KBM-7 (cell line): ENCODE data around the gene NRIP1.
"Not testable (repeated sequence)": the region's sequence is repeated elsewhere in the genome, so short reads cannot be mapped to it uniquely, and the experiment has no call there.

Experiments used
- DNase-seq: peaks from one replicate; pipeline ENCODE4 v3.0.0-alpha.2; 2015
- in situ Hi-C: fragments of 300-500 bp; cut with MboI; formaldehyde crosslinking; loops from 2 replicates; pipeline ENCODE4 v1.14.3; 2020; ENCODE audit warnings: low sequenced_read_pairs, low pct_unique_long_range_greater_than_20kb, mixed read lengths

NRIP1 gene

DNA sequence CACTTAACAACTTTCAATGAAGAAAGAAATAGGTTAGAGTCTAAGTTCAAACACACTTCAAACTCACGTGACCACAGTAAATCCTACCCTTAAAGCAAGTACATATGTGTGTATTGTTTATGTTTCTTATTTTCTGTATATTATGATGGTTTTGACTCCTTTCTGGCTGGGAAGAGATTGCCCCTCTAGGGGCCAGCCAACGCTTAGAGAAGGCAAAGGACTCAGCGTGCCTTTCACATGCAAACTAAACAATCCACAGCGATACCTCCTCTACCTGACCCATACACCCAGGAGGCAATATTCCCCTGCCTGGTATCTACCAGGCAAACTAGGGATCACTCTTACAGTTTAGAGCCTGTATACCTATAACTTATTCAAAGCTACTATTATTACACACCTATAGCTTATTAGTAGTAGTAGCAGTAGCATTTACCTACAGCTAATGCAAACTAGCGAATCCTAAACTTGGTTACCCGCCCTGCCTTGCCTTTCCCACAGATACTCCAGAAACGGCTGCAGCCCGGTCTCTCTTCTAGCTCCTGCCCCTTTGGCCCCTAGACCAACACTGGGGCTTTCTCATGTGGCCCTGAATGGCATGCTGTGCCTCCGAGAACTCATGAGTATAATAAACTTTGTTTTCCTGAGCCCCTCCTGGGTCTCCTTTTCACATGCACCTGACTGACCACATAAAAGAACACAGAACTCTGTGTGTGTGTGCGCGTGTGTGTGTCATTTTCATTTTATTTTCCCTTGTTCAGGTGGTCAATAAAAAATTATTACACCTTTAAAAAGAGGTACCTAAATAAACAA, 14.0 kb downstream of the NRIP1 start:
- in situ Hi-C loops: no loop called here
- DNase-seq: no peak

GRCh38 chr21:15045017-15045416, 19.8 kb downstream of the NRIP1 start:
- in situ Hi-C loops: no loop called here
- no peak for DNase-seq

DNA sequence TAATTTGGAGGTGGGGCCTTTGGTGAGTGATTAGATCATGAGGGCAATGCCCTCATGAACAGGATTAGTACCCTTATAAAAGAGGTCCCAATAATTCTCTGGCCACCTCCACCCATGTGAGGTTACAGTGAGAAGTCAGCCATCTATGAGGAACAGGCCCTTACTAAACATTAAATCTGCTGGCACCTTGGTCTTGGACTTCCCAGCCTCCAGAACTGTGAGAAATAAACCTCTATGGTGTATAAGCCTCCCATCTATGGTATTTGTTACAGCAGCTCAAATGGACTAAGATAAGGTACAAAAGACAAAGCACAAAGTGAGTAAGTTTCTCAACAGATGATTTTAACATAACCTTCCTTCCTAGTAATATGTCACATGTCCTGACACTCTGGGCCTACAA, 22.3 kb downstream of the NRIP1 start:
- in situ Hi-C loops: no loop called here
- no peak for DNase-seq

GRCh38 chr21:15039607-15040299, 25.0 kb downstream of the NRIP1 start:
- in situ Hi-C loops: no loop called here
- DNase-seq: no peak

- in situ Hi-C loops: no loop called here
- no peak for DNase-seq
Observed at GRCh38 chr21:15037900-15038293, 26.9 kb downstream of the NRIP1 start.

GRCh38 chr21:15037095-15037899, 27.5 kb downstream of the NRIP1 start:
- in situ Hi-C loops: no loop called here
- no peak for DNase-seq

- no peak for DNase-seq
- in situ Hi-C loops: no loop called here
Observed at GRCh38 chr21:15036189-15036588, 28.6 kb downstream of the NRIP1 start.

GRCh38 chr21:15034126-15034853, 30.5 kb downstream of the NRIP1 start:
- in situ Hi-C loops: no loop called here
- DNase-seq: no peak

GRCh38 chr21:15031790-15032357, 32.9 kb downstream of the NRIP1 start:
- in situ Hi-C loops: no loop called here

DNA sequence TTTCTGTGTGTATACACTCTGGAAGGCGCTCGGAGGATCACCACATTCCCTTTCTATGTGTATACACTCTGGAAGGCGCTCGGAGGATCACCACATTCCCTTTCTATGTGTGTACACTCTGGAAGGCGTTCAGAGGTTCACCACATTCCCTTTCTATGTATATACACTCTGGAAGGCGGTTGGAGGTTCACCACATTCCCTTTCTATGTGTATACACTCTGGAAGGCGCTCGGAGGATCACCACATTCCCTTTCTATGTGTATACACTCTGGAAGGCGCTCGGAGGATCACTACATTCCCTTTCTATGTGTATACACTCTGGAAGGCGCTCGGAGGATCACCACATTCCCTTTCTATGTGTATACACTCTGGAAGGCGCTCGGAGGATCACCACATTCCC, 33.4 kb downstream of the NRIP1 start:
- DNase-seq, in situ Hi-C loops: not testable (repeated sequence)

More at GRCh38 chr21:15031790-15032357, 32.9 kb downstream of the NRIP1 start:
- no peak for DNase-seq

DNA sequence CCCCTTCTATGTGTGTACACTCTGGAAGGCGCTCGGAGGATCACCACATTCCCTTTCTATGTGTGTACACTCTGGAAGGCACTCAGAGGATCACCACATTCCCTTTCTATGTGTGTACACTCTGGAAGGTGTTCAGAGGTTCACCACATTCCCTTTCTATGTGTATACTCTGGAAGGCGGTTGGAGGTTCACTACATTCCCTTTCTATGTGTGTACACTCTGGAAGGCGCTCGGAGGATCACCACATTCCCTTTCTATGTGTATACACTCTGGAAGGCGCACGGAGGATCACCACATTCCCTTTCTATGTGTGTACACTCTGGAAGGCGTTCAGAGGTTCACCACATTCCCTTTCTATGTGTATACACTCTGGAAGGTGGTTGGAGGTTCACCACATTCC, 33.9 kb downstream of the NRIP1 start:
- DNase-seq, in situ Hi-C loops: not testable (repeated sequence)

DNA sequence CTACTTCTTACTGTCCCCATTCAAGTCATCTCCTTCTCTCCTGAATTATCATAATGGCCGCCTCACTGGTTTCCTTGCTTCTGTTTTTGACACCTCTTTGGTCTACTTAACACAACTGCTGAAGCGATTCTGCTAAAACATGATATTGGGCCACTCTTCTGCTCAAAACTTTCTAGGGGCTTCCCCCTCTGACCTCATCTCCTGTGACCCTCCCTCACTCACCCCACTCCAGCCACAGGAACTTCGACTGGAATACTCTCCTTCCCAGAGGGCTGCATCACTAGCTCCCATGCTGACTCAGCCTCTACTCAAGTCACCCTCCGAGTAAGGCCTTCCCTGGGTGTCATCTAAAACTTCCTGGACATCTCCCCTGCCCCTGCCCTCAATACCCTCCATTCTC, 35.7 kb downstream of the NRIP1 start:
- in situ Hi-C loops: no loop called here
- no peak for DNase-seq

DNA sequence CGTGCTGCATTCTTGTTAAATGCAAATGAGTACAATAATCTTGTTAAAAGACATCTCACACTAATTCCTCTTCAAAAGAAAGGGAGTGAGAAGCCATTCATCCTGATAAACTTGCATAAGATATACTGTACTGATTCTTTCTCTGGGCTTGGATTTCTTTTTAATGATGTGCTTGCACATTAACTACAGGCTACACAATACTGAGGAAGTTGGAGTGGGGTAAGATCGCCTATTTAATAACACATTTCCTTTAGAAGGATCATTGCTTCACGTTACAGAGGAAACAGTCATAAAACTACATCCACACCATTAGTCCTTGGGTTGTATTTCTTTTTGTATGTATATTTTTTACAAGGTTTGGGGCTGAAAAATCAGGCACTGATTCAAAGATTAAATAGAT, 36.6 kb downstream of the NRIP1 start:
- peak; percentile 24 for DNase-seq
- in situ Hi-C loops: no loop called here

DNA sequence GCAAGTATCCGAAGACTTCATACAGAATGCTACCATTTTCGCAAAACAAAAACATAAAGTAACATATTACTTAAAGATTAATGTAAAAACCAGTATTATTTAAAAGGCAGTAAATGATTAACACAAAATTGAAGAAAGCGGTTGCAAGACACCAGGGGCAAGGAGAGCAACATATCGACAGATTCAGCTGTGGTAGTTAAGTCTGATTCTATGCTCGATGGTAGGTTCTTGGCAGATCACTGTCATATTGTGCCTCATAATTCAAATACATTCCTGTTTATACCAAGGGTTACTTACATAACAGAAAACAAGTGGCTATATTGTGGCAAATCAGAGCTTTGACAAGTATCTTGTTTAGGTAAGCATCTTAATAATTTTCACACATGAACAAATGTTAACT, 37.7 kb downstream of the NRIP1 start:
- DNase-seq: no peak
- in situ Hi-C loops: no loop called here

DNA sequence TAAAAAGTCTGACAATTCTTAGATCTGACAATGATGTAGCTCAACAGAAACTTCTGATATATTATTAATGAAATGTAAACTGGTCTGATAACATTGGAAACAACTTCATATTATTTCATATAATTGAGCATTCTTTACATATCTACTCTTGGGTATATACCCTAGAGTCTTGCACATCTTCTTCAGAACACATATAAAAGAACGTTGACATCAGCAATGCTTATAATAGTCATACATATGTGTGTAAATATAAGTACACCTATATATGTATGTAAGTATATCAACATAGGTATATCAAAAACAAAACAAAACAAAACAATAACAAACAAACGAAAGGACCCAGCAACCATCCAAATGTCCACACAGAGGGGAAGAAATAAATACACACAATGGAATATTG, 38.4 kb downstream of the NRIP1 start:
- DNase-seq: no peak
- in situ Hi-C loops: no loop called here

- in situ Hi-C loops: no loop called here
- DNase-seq: no peak
Observed at GRCh38 chr21:15023776-15024175, 41.0 kb downstream of the NRIP1 start.

DNA sequence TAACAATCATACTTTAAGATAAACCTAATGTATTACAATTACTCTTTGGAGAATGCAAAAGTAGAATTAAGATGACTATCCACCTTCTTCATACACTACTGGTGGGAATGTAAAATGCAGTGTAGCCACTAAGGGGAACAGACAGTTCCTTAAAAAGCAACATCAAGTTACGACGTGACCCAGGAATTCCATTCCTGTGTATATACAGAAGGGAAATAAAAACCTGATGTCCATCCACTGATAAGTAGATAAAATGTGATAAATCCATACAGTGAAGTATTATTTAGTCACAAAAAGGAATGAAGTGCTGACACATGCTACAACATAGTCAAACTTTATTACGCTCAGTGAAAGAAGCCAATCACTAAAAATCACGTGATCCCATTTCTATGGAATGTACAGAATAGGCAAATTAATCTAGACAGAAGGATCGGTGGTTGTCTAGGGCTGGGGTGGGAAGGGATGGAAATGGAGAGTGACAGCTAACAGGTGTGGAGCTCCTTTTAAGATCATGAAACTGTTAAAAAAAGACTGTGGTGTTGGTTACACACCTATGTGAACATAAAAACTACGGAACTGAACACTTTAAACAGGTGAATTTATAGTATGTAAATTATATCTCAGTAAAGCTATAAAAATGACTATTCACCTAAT, 42.1 kb downstream of the NRIP1 start:
- in situ Hi-C loops: no loop called here
- DNase-seq: no peak

DNA sequence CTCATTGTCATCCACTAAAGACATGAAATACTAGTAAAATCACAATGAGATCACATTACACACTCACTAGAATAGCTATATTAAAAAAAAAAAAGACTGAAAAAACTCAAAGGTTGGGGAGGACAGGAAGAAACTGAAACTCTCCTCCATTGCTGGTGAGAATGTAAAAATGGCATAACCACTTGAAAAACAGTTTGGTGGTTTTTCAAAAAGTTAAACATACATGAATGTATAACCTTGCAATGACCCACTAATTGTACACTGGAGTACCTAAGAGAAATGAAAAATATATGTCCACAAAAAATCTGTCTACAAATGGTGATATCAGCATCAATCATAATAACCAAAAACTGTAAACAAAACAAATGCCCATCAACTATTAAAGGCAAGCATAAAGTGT, 44.0 kb downstream of the NRIP1 start:
- DNase-seq: no peak
- in situ Hi-C loops: no loop called here

DNA sequence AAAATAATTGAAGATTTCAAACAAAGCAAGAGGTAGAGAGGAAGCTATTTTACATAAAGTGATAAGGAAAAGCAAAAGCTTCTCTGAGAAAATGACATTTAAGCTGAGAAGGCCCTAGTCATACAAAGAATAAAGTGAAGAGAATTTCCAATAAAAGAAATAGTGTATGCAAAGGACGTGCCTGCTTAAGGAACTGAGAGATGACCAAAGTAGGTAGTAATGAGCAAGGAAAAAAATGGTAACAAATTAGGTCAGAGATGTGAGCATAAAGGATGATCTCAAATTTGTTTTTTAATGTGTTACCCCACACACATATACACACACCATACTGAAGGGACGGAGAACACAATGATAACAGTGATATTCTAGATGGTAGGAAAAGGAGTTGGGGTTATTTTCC, 46.4 kb downstream of the NRIP1 start:
- in situ Hi-C loops: no loop called here
- no peak for DNase-seq
